Measurements from ENCODE around the gene GLOD5.

GRCh38 chrX:48792219-48792618 lies 30.7 kb downstream of the GLOD5 start:
- TF ChIP-seq CTCF (IDR thresholded peaks at IDR 0.05; ENCODE audit: insufficient read depth, low read depth, low read length) = no peak
- no peak for TF ChIP-seq EZH2 (IDR thresholded peaks at IDR 0.05; ENCODE audit: insufficient read depth, low read length)
